ENCODE results near the gene SESTD1. TPM values are rescaled to one million over a fixed set of nuclear protein-coding genes. Genes with fewer than 3 reads are reported as not detected.
A peak's percentile ranks its signal among the peaks of the same experiment; 100 is the strongest.

SESTD1 gene
- total RNA-seq, 1 experiment from 2014 or later = 26.9 TPM

GRCh38 chr2:179240481-179241451 is 23.9 kb downstream of the SESTD1 start:
- ChIA-PET POLR2A (ENCODE audit: low non-redundant PET) (interaction anchor here (0.6 kb wide), 1 partner anchor 449 kb away, joined by 15 read pairs; no protein-coding TSS in a partner anchor), CTCF (no interaction called here)
- no peaks in the 10 kb centered on the region for H3K9me3 ChIP-seq (ENCODE audit: low read depth, low read length, poor library complexity, severe bottlenecking)
- H3K27ac ChIP-seq (ENCODE audit: low read depth, low read length, poor library complexity, severe bottlenecking) = no peak overlapping the region
- H3K4me1 ChIP-seq (ENCODE audit: insufficient read depth, low read length, poor library complexity, severe bottlenecking) = peaks cover 4% of the 10 kb centered on the region
- no peak overlapping the region for H3K4me3 ChIP-seq (ENCODE audit: low read depth, low read length, poor library complexity, severe bottlenecking)
- TF ChIP-seq EZH2 (IDR thresholded peaks at IDR 0.05; ENCODE audit: borderline replicate concordance, low read depth, low read length, poor library complexity, severe bottlenecking) (no peak), CTCF (conservative IDR thresholded peaks at IDR 0.05; ENCODE audit: low read depth, low read length) (0 out of 2 replicates have a peak, but pooled peaks have one; percentile 20)
- H3K27me3 ChIP-seq (replicated peaks; ENCODE audit: insufficient read depth, low read depth, low read length, poor library complexity) = no peaks in the 10 kb centered on the region
- H3K36me3 ChIP-seq (ENCODE audit: insufficient read depth, low read length, poor library complexity, severe bottlenecking) = no peaks in the 10 kb centered on the region
- intact Hi-C loops (cut with micrococcal nuclease; ENCODE audit: unreplicated experiment) = no loop called here
- BruUV-seq (replicated peaks) = no TSS peak
- no peak for DNase-seq (ENCODE audit: low spot score)

GRCh38 chr2:179239838-179240237 is 24.8 kb downstream of the SESTD1 start:
- no peak overlapping the region for H3K27ac ChIP-seq (ENCODE audit: low read depth, low read length, poor library complexity, severe bottlenecking)
- TF ChIP-seq EZH2 (IDR thresholded peaks at IDR 0.05; ENCODE audit: borderline replicate concordance, low read depth, low read length, poor library complexity, severe bottlenecking) (no peak), CTCF (conservative IDR thresholded peaks at IDR 0.05; ENCODE audit: low read depth, low read length) (no peak)
- no peaks in the 10 kb centered on the region for H3K9me3 ChIP-seq (ENCODE audit: low read depth, low read length, poor library complexity, severe bottlenecking)
- intact Hi-C loops (cut with micrococcal nuclease; ENCODE audit: unreplicated experiment) = no loop called here
- H3K36me3 ChIP-seq (ENCODE audit: insufficient read depth, low read length, poor library complexity, severe bottlenecking) = no peaks in the 10 kb centered on the region
- no TSS peak for BruUV-seq (replicated peaks)
- H3K27me3 ChIP-seq (replicated peaks; ENCODE audit: insufficient read depth, low read depth, low read length, poor library complexity) = no peaks in the 10 kb centered on the region
- POLR2A ChIA-PET (ENCODE audit: low non-redundant PET) = no interaction called here
- H3K4me3 ChIP-seq (ENCODE audit: low read depth, low read length, poor library complexity, severe bottlenecking) = no peak overlapping the region
- H3K4me1 ChIP-seq (ENCODE audit: insufficient read depth, low read length, poor library complexity, severe bottlenecking) = peaks cover 9% of the 10 kb centered on the region
- CTCF ChIA-PET = no interaction called here
- no peak for DNase-seq (ENCODE audit: low spot score)

- Histone ChIP-seq H3K4me1 (ENCODE audit: insufficient read depth, low read length, poor library complexity, severe bottlenecking) (peaks cover 11% of the 10 kb centered on the region), H3K36me3 (ENCODE audit: insufficient read depth, low read length, poor library complexity, severe bottlenecking) (no peaks in the 10 kb centered on the region), H3K27ac (ENCODE audit: low read depth, low read length, poor library complexity, severe bottlenecking) (no peak overlapping the region), H3K27me3 (replicated peaks; ENCODE audit: insufficient read depth, low read depth, low read length, poor library complexity) (no peaks in the 10 kb centered on the region), H3K9me3 (ENCODE audit: low read depth, low read length, poor library complexity, severe bottlenecking) (no peaks in the 10 kb centered on the region), H3K4me3 (ENCODE audit: low read depth, low read length, poor library complexity, severe bottlenecking) (no peak overlapping the region)
- CTCF ChIA-PET = no interaction called here
- POLR2A ChIA-PET (ENCODE audit: low non-redundant PET) = interaction anchor here (0.7 kb wide), 1 partner anchor 16 kb away, joined by 7 read pairs; no protein-coding TSS in a partner anchor
- TF ChIP-seq EZH2 (IDR thresholded peaks at IDR 0.05; ENCODE audit: borderline replicate concordance, low read depth, low read length, poor library complexity, severe bottlenecking) (no peak), CTCF (conservative IDR thresholded peaks at IDR 0.05; ENCODE audit: low read depth, low read length) (no peak)
- intact Hi-C loops (cut with micrococcal nuclease; ENCODE audit: unreplicated experiment) = no loop called here
- DNase-seq (ENCODE audit: low spot score) = no peak
- no TSS peak for BruUV-seq (replicated peaks)
These were observed 25.4 kb downstream of the SESTD1 start for GRCh38 chr2:179239195-179239594.

Data from A673 (cell line).